Bronchial epithelial cell (primary cell): ENCODE results near the gene ARHGAP10. TPM values are rescaled to one million over a fixed set of nuclear protein-coding genes. Genes with fewer than 3 reads are reported as not detected.

Experiments
- DNase-seq: peaks from one replicate; pipeline ENCODE4 v3.0.0-alpha.2; 2010; ENCODE audit warnings: low read depth
- FAIRE-seq: peaks from 2 replicates; lab custom pipeline; 2011; peaks lifted over from hg19 to GRCh38; lab: Jason Lieb, UNC
- H3K27me3 ChIP-seq: 2 replicates; pipeline ENCODE4 v1.5.1; 2011; ENCODE audit warnings: low read length; ENCODE audit not compliant: control insufficient read depth, insufficient read depth
- H3K36me3 ChIP-seq: 2 replicates; pipeline ENCODE4 v1.5.1; 2011; ENCODE audit warnings: low read length; ENCODE audit not compliant: control insufficient read depth, insufficient read depth
- H3K4me3 ChIP-seq: 2 replicates; pipeline ENCODE4 v1.5.1; 2011; ENCODE audit warnings: mild to moderate bottlenecking, low read depth, low read length, control low read depth
- CTCF ChIP-seq: IDR thresholded peaks from 2 replicates; pipeline ENCODE4 v1.5.1; 2011; ENCODE audit warnings: mild to moderate bottlenecking, moderate library complexity, low read length, control low read depth, inconsistent platforms; ENCODE audit not compliant: insufficient read depth, severe bottlenecking
- total RNA-seq: library from RNA; depleted of rRNA; stranded (reverse); fragments of >200 nt; gene quantifications from 2 replicates; pipeline ENCODE4 v1.2.1, GENCODE V29; 2014

ARHGAP10 gene
- total RNA-seq, 1 donor from 2014 or later = 8.4 TPM

GRCh38 chr4:148089624-148090023, 357.7 kb downstream of the ARHGAP10 start:
- no peak for DNase-seq
- H3K27me3 ChIP-seq = no peaks in the 10 kb centered on the region
- H3K4me3 ChIP-seq = no peak overlapping the region
- FAIRE-seq = no peak
- TF ChIP-seq CTCF = no peak
- no peaks in the 10 kb centered on the region for H3K36me3 ChIP-seq

- Histone ChIP-seq H3K4me3 (no peak overlapping the region), H3K36me3 (no peaks in the 10 kb centered on the region), H3K27me3 (no peaks in the 10 kb centered on the region)
- no peak for TF ChIP-seq CTCF
- FAIRE-seq (no peak), DNase-seq (no peak)
Measured at GRCh38 chr4:148090029-148090428, 358.1 kb downstream of the ARHGAP10 start.

GRCh38 chr4:148090503-148091476, 358.9 kb downstream of the ARHGAP10 start:
- H3K36me3 ChIP-seq = no peaks in the 10 kb centered on the region
- H3K27me3 ChIP-seq = no peaks in the 10 kb centered on the region
- FAIRE-seq (peak; percentile 89), DNase-seq (no peak)
- no peak for TF ChIP-seq CTCF
- H3K4me3 ChIP-seq = no peak overlapping the region

- Histone ChIP-seq H3K27me3 (no peaks in the 10 kb centered on the region), H3K4me3 (no peak overlapping the region), H3K36me3 (no peaks in the 10 kb centered on the region)
- TF ChIP-seq CTCF = no peak
- no peak for DNase-seq
- FAIRE-seq = peak; percentile 85
Measured at GRCh38 chr4:148091896-148092295, 360.0 kb downstream of the ARHGAP10 start.

GRCh38 chr4:148092316-148093014, 360.6 kb downstream of the ARHGAP10 start:
- no peaks in the 10 kb centered on the region for H3K27me3 ChIP-seq
- no peak for TF ChIP-seq CTCF
- DNase-seq (no peak), FAIRE-seq (no peak)
- no peaks in the 10 kb centered on the region for H3K36me3 ChIP-seq
- H3K4me3 ChIP-seq = no peak overlapping the region
